Endothelial cell of umbilical vein (primary cell): ENCODE data around the gene ITGAX. TPM values are rescaled to one million over a fixed set of nuclear protein-coding genes. Genes with fewer than 3 reads are reported as not detected.

Source experiments
- BruUV-seq: library from RNA; stranded (reverse); fragments of 400-500 nt; replicated peaks from 2 replicates; lab custom pipeline; 2021; lab: Mats Ljungman, UMichigan
- CTCF ChIA-PET: fragments of 300-600, 350-600 bp; sonication (Branson Sonifier 250); formaldehyde crosslinking; loops from one replicate; lab custom pipeline; 2021; ENCODE audit warnings: antibody characterized with exemption, inconsistent platforms; lab: Charles Lee
- POLR2A ChIA-PET: fragments of 300-600, 350-600 bp; sonication (Branson Sonifier 250); formaldehyde crosslinking; loops from one replicate; lab custom pipeline; 2021; ENCODE audit warnings: antibody characterized with exemption, inconsistent platforms; lab: Charles Lee
- DNase-seq: peaks from one replicate; pipeline ENCODE4 v3.0.0-alpha.2; 2011; ENCODE audit warnings: low read depth, low spot score
- FAIRE-seq: peaks from 2 replicates; lab custom pipeline; 2011; peaks lifted over from hg19 to GRCh38; lab: Jason Lieb, UNC
- H2AFZ ChIP-seq: 2 replicates; pipeline ENCODE4 v1.6.0; 2012; ENCODE audit warnings: low read depth, low read length, control low read depth, inconsistent platforms
- H3K27ac ChIP-seq: 2 replicates; pipeline ENCODE4 v1.5.1; 2011; ENCODE audit warnings: low read depth, mild to moderate bottlenecking, control low read depth, low read length, moderate library complexity; ENCODE audit not compliant: insufficient read depth
- H3K27me3 ChIP-seq, 2 experiments: 2 replicates each; pipeline versions ENCODE4 v1.6.0 to v1.6.1; 2011; ENCODE audit warnings: low read length in 2 of 2, mixed read lengths in 1 of 2; ENCODE audit not compliant: control insufficient read depth in 2 of 2, insufficient read depth in 2 of 2
- H3K36me3 ChIP-seq, 2 experiments: 2 replicates in 1 of 2; 3 replicates in 1 of 2; pipeline ENCODE4 v1.5.1; 2011; ENCODE audit warnings: low read length in 2 of 2, mild to moderate bottlenecking in 1 of 2, moderate library complexity in 1 of 2; ENCODE audit not compliant: control insufficient read depth in 2 of 2, insufficient read depth in 2 of 2; ENCODE audit errors: extremely low read depth in 1 of 2
- H3K4me1 ChIP-seq: 3 replicates; pipeline ENCODE4 v1.5.1; 2011; ENCODE audit warnings: mild to moderate bottlenecking, low read length; ENCODE audit not compliant: control insufficient read depth, insufficient read depth; ENCODE audit errors: extremely low read depth
- H3K4me2 ChIP-seq: 2 replicates; pipeline ENCODE4 v1.6.1; 2011; ENCODE audit warnings: low read length, control low read depth, mixed read lengths; ENCODE audit not compliant: insufficient read depth
- H3K4me3 ChIP-seq, 3 experiments: fragments of 200-600 bp in 1 of 3; sonication (generic), shearing (Covaris generic) in 1 of 3; replicated peaks in 1 of 3; 2 replicates each; pipeline ENCODE4 v1.5.1; 2011 to 2016; ENCODE audit warnings: control low read depth in 3 of 3, low read length in 3 of 3, mild to moderate bottlenecking in 2 of 3, inconsistent platforms in 1 of 3, low read depth in 1 of 3, moderate library complexity in 1 of 3; ENCODE audit not compliant: insufficient read depth in 1 of 3
- H3K79me2 ChIP-seq: 2 replicates; pipeline ENCODE4 v1.6.0; 2012; ENCODE audit warnings: low read length, inconsistent platforms; ENCODE audit not compliant: control insufficient read depth, insufficient read depth
- H3K9ac ChIP-seq: replicated peaks from 2 replicates; pipeline ENCODE3; 2011; ENCODE audit warnings: low read length, control low read depth; ENCODE audit not compliant: insufficient read depth; ENCODE audit errors: extremely low read depth
- H3K9me1 ChIP-seq: replicated peaks from 3 replicates; pipeline ENCODE4 v1.6.0; 2011; ENCODE audit warnings: mild to moderate bottlenecking, low read length; ENCODE audit not compliant: control insufficient read depth, insufficient read depth; ENCODE audit errors: extremely low read depth
- H3K9me3 ChIP-seq: replicated peaks from 2 replicates; pipeline ENCODE4 v1.5.1; 2012; ENCODE audit warnings: low read length, inconsistent platforms; ENCODE audit not compliant: control insufficient read depth, insufficient read depth
- H4K20me1 ChIP-seq: replicated peaks from 2 replicates; pipeline ENCODE3; 2011; ENCODE audit warnings: mild to moderate bottlenecking, low read length; ENCODE audit not compliant: control insufficient read depth, insufficient read depth; ENCODE audit errors: extremely low read depth
- CTCF ChIP-seq, 2 donors: IDR thresholded peaks; 1 replicate in 1 of 2; 2 replicates in 1 of 2; pipeline ENCODE4 v1.5.1; 2011; ENCODE audit warnings: low read length in 2 of 2, mild to moderate bottlenecking in 2 of 2, moderate library complexity in 2 of 2, control low read depth in 1 of 2, inconsistent platforms in 1 of 2, low read depth in 1 of 2; ENCODE audit not compliant: insufficient read depth in 1 of 2; ENCODE audit errors: extremely low read depth in 1 of 2
- EZH2 ChIP-seq: IDR thresholded peaks from 2 replicates; pipeline ENCODE4 v1.6.1; 2012; ENCODE audit warnings: borderline replicate concordance, low read depth, mild to moderate bottlenecking, moderate library complexity, low read length, inconsistent platforms; ENCODE audit not compliant: severe bottlenecking
- FOS ChIP-seq: IDR thresholded peaks from 2 replicates; pipeline ENCODE4 v1.6.1; 2011; ENCODE audit warnings: mild to moderate bottlenecking, low read length, moderate library complexity, borderline replicate concordance; ENCODE audit not compliant: insufficient read depth
- GATA2 ChIP-seq: IDR thresholded peaks from 2 replicates; pipeline ENCODE4 v1.7.0; 2011; ENCODE audit warnings: low read depth, mild to moderate bottlenecking, moderate library complexity, mixed read lengths, low read length; ENCODE audit not compliant: insufficient read length, insufficient read depth
- JUN ChIP-seq: IDR thresholded peaks from 2 replicates; pipeline ENCODE4 v1.6.1; 2011; ENCODE audit warnings: borderline replicate concordance, low read depth; ENCODE audit not compliant: insufficient read length, insufficient read depth
- MAX ChIP-seq: IDR thresholded peaks from 2 replicates; pipeline ENCODE4 v1.6.1; 2011; ENCODE audit not compliant: insufficient read depth, insufficient read length
- MYC ChIP-seq: IDR thresholded peaks from one replicate; pipeline ENCODE4 v1.6.1; 2011; ENCODE audit warnings: mild to moderate bottlenecking, low read depth, low read length
- POLR2A ChIP-seq: IDR thresholded peaks from 2 replicates; pipeline ENCODE4 v1.6.1; 2012; ENCODE audit warnings: low read depth, mild to moderate bottlenecking, control low read depth, low read length
- POLR2AphosphoS5 ChIP-seq: IDR thresholded peaks from 2 replicates; pipeline ENCODE4 v1.6.1; 2012; ENCODE audit warnings: low read depth, mild to moderate bottlenecking, control low read depth, low read length, moderate library complexity; ENCODE audit not compliant: insufficient read depth
- dilution Hi-C: fragments of 300-500 bp; cut with MboI; formaldehyde crosslinking; loops from one replicate; pipeline ENCODE4 v1.15.0; 2019; ENCODE audit warnings: low sequenced_read_pairs; ENCODE audit not compliant: extremely low pct_ligation_motif_present
- intact Hi-C: fragments of 100-400 bp; cut with micrococcal nuclease; formaldehyde crosslinking; loops from one replicate; pipeline ENCODE4 v1.10.0; 2022
- polyA plus RNA-seq, 4 experiments: library from polyadenylated mRNA; depleted of rRNA in 3 of 4; stranded (reverse) in 3 of 4; unstranded in 1 of 4; fragments of >200 nt; gene quantifications; 2 replicates each; pipeline versions ENCODE4 v1.2.1 to v1.2.3, GENCODE V29; 2011 to 2012; ENCODE audit warnings: missing spikeins in 1 of 4
- total RNA-seq: library from RNA; stranded (reverse); gene quantifications from 2 replicates; pipeline ENCODE4 v1.2.3, GENCODE V29; 2021

The ITGAX gene
- total and polyA plus RNA-seq, 2 donors (not counting 3 experiments of a cell fraction or from before 2014, with no cell fraction given): 0.18 to 1.4 TPM

- no peaks in the 10 kb centered on the region for H4K20me1 ChIP-seq
- H3K4me2 ChIP-seq: no peak overlapping the region
- H3K36me3 ChIP-seq: no peaks in the 10 kb centered on the region
- no peaks in the 10 kb centered on the region for H3K79me2 ChIP-seq
- no peak overlapping the region for H3K9ac ChIP-seq
- DNase-seq: no peak
- TF ChIP-seq POLR2AphosphoS5 (no peak), FOS (no peak), CTCF (IDR thresholded peaks at IDR 0.05; ENCODE audit: extremely low read depth in 1 of 2, insufficient read depth in 1 of 2, low read depth in 1 of 2, low read length in 2 of 2) (no peak), POLR2A (no peak), EZH2 (no peak), MAX (no peak), JUN (no peak), GATA2 (no peak), MYC (no peak)
- H3K4me1 ChIP-seq: no peaks in the 10 kb centered on the region
- no peaks in the 10 kb centered on the region for H3K9me3 ChIP-seq
- H3K27ac ChIP-seq: no peak overlapping the region
- H3K4me3 ChIP-seq: no peak overlapping the region
- BruUV-seq: no TSS peak
- ChIA-PET POLR2A (no interaction called here), CTCF (no interaction called here)
- no peaks in the 10 kb centered on the region for H3K27me3 ChIP-seq
- dilution Hi-C loops (no loop called here), intact Hi-C loops (no loop called here)
- no peaks in the 10 kb centered on the region for H3K9me1 ChIP-seq
- FAIRE-seq: no peak
- H2AFZ ChIP-seq: no peak overlapping the region
Observed at GRCh38 chr16:31409433-31409832, 54.5 kb downstream of the ITGAX start.
